ENCODE measurements around the gene SPI1.
A peak's percentile ranks its signal among the peaks of the same experiment; 100 is the strongest.

The SPI1 gene

DNA sequence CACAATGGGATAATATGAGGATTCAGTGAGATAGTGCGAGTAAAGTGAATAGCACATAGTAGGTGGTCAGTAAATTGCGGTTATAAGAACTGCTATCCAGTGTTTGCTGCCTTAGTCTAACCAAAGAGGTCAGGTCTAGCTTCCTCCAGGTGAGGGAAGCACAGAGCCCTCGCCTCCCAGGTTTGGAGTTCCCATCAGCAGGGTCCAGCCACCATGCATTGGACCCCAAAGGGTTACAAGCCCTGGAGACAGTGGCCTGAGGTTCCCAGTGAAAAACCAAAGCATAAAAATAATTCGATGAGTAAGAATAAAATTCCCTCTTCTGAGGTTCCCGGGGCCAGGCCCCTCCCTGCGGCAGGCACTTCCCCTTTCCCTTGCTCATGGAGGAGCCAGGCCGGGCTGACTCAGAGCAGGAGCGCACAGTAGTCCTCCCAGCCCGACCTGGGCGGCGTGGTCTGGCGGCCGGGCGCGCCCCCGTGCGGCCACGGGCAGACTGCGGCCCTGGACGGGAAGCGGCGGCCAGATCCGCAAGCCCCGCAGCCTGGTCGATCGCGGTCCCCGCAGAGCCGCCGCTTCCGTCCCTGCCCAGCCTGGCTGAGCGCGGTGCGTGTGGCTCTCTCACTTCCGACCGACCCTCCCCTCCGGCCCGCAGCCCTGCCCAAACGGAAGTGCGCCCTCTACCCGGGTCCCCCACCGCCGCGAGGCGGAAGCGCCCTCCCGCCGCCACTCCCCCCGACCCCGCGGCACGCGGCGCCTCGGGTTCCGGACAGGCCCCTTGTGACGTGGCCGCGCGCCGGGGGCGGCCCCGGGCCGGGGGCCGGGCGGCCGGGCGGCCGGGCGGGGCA, 29.6 kb upstream of the SPI1 start, which contains the start of gene SLC39A13:
TSS of gene SLC39A13 (plus strand) at position 845 of the 845 bp plus-strand sequence. CDS start 1,505 bp downstream, outside the sequence.
- peak; percentile 98 for DNase-seq

DNA sequence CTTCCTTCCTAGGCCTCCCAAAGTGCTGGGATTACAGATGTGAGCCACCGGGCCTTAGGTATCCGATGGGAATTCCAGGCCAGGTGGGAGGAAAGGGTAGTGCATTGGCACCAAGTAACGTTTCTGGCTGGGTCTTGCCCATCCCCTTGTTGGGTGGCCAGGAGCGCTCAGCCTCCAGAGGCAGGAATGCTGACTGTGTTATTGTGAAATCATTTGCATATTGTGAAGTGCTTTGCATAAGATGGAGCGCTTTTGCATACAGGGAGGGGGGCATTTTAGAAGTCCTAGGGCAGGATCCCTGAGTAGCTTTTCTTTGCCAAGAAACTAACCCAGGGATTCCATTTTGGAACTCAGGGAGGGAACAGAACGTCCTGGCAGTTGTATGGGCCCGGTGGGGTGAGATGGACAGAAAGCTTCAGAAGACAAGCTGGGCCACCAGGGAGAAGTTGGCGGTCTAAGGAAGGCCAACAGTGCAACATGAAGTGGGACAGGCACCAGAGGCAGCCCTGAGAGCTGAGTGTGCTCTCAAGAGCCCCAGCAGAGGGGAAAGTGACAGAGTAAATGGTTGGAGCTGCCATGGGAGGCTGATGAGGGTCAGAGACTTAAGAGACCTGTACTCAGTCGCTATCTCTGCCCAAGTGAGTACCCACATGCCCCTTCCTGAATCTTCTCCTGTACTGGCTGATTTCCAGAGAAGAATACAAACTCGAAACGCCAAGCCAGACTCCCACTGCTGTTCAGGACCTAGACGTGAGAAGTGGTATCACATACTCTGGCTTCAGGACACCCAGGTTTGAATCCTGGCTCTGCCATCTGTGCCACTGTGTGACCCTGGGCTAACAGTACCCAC, 28.8 kb upstream of the SPI1 start:
- no peak for DNase-seq

DNA sequence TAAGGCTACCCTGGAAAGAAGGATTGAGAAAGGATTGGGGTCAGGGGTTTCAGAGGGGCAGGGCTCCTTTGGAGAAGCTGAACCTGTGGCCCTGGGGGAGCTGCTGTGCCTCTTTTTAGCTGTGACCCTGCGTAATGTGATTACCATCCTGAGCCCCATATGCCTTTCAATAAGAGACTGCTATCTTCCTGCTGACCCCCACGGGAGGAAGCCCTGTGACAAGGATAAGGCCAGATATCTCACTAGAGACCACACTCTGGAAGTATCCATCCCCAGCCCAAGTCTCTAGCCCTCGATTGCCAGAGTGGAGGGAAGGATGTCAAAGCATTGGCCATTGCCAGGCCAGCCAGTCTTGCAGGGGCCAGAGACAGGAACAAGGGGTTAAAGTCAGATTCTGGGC, 25.2 kb upstream of the SPI1 start:
- DNase-seq = no peak

DNA sequence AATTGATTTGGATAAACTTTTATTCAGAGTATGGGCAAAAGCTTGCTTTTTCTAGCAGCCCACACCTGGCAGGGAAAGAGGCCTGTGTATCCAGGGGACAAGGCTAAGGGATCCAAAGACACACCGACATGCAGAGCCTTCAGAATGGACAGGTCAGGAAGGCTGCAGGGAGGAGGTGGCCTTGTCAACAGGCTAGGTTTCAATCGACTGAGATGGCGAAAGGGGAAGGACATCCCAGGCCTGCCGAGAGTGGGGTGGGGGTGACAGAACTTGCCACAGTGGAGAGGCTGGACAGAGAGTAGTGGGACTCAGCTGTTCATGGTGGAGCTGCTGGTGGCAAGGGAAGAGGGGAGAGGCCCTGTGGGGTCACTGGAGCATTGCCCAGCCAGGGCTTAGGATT, 24.8 kb upstream of the SPI1 start:
- no peak for DNase-seq

DNA sequence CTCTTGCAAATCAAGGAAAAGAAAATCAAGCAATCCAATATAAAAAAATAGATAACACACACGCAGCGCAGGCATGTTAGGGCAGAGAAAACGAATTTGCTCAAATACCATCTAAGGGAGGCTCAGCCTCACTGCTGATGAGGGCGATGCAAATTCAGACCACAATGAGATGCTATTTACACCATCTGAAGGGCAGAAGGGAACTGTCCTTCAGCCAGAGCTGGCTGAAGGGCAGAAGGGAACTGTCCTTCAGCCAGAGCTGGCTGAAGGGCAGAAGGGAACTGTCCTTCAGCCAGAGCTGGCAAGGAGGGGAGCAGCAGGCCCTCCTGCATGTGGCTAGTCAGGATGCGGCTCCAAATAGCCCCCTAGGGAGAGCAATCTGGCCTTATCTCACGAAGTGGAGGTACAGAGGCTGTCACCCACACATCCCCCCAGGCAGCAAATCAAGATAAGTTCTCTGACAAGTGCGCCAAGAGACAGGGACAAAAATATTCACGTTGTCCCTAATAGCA, 22.5 kb upstream of the SPI1 start:
- DNase-seq = no peak

DNA sequence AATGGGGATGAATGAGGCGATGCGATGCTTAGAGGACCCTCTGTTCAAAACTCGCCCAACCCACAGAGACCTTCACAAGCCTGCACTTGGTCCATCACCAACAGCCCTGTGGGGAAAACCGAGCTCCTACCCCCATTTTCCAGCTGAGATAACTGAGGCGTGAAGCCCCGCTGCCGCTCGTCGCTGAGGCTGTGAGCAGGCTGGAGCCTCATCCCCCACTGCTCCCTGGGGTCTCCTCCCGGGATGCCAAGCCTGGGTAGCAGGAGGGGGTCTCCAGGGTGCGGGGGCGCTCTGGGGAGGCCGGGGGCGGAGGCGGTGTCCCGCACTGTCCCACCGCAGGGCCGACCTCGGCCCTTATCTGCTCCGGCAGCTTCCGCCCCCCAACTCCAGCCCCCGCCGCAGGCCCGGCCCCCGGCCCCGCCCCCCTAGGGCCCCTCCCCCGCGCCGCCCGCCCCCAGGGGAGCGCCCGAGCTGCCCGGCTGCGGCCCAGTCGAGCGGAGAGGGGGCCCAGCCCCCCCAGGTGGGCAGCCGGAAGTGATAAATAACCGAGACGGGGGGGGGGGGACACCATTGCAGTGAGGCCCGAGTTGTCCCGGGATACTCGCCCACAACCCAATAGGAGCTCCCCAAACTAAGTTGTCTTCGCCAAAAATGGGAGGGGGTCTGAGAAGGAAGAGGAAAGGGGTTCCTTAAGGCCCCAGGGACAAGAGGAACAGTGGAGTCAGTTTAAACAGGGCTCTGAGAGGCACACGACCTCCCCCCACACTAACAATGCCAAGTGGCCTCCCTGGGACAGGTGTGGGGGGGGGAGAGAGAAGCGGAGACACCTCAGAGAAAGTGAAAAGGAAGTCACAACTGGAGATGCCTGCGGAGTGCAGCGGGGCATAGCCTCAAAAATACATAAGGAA, 21.8 kb upstream of the SPI1 start:
- DNase-seq = peak; percentile 71

DNA sequence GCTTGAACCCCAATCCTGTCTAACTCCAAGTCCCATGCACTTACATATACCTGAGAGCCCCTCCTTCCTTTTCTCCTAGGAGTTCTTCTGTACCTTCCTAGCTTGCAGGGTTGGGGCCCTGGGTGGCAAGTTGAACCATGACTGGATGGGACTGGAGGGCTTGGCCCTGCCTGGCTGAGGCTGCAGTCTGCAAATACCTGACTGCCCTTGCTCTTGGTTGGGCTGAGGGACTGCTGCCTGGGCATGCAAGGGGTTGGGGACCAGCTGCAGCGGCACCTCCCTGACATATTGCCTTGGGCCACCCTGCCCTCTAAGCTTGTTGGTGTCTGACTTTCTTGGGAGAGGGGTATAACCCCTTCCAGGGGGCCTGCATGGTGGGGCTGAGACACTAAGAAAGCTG, 20.2 kb upstream of the SPI1 start:
- DNase-seq = no peak

DNA sequence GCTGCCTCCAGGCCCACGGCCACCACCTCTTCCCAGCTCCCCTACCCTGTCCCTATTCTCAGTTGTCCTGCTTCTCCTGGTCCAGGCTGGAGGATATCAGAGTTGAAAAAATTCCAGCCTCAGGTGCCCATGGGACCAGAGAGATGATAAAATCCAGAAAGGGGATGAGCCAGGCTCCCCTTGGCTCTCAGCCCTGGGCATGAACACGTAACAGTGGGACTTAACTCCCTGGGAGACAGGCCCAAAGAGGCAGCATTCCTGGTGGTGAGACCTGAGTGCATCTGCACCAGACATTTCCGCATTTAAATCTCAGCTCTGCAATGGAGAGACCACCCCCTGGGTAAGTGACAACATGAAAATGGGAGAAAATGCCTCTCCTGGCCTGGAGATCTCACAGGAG, 19.7 kb upstream of the SPI1 start:
- no peak for DNase-seq

DNA sequence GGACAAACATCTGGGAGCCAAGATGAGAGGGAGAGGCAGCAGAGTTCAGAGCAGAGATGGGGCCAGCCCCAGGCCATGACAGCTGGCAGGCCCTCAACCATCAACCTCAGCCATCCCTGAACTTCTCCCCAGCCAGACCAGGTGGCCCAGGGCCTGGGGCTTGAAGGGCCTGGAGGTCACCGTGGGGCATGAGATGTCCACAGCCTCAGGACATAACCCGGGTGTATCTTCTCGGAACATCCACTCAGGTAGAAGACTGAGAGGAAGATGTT, 17.6 kb upstream of the SPI1 start:
- no peak for DNase-seq

DNA sequence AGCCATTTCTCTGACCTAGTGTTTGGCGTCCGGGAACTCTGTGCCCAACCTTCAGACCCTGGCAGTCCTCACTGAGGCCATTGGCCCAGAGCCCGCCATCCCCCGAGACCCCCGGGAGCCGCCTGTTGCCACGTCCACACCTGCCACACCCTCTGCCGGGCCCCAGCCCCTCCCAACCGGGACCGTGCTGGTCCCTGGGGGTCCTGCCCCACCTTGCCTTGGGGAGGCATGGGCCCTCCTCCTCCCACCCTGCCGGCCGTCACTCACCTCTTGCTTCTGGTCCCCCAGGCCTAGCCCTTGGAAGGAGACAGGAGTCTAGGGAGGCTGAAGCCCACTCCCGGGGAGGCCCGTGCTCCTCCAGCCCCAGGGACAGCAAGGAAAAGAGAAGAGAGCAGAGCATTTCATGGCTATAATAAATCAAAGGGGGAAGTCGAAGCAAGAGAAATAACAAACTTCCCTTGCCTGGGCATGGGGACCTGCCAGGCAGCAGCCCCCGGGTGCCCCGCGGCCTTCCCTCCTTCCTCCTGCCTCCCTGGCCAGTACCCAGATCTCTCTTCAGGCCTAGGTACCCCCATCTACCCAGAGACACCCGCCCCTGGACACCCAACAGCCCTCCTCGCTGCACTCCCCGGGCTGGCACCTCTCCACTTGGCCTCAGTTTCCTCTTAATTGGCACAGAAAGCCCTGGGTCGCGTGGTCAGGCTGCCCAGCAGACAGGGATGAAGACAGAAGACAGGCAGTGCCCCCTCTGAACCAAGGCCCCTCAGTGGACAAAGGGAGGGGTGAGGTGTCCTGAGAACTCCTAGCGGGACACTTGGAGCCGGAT, 17.1 kb upstream of the SPI1 start:
- no peak for DNase-seq

DNA sequence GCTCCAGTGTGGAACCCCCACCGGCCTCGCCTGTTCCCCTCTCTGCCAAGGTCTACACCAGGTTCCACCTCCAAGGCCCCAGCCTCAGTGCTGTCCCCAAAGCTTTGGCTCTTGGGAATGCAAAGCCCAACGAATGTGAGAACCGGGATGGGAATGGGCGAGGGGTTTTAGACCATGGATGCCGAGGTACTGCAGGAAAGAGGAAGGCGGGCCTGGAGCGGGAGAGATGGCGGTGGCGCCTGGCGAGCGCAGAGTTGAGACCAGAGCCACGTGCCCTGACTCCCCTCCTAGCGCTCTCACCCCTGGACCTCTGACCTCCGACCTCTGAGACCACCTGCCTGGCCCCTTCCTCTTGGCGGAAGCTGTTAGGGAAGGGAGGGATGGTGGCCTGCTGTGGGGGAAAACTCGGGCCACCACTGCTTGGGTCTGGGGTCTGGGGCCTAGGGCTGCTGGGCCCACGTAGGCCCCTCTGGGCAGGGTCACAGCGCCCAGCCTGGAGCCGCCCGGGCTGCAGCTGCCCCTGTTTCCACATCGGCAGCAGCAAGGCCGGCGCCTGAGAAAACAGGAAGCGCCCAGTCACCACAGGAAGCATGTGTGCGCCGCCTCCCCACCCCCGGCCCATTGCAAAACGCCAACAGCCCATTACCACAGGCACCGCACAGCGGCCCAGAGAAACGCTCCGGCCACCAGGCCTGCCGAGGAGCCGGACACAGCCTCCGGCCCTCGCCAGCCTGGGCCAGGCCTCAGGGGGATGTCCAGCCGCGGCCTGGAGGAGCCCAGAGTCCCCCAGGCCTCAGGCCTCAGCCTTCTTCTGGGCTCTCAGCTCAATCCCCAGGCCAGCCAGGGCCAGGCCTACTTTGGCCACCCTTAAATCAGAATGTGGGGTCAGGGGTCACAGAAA, 16.2 kb upstream of the SPI1 start:
- DNase-seq = no peak

DNA sequence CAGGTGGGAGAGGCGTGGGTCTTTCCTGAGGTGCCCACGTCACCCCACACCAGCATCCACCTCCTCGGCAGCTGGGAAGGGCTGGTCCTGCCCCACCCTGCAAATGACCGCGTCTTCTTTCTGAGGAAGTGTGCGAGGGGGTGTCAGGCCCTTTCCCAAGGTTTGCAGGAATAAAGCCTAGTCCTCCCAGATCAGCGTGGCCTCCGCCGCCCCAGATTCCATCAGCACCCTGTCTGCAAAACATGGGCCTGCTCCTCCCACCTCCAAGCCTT, 15.6 kb upstream of the SPI1 start:
- no peak for DNase-seq

DNA sequence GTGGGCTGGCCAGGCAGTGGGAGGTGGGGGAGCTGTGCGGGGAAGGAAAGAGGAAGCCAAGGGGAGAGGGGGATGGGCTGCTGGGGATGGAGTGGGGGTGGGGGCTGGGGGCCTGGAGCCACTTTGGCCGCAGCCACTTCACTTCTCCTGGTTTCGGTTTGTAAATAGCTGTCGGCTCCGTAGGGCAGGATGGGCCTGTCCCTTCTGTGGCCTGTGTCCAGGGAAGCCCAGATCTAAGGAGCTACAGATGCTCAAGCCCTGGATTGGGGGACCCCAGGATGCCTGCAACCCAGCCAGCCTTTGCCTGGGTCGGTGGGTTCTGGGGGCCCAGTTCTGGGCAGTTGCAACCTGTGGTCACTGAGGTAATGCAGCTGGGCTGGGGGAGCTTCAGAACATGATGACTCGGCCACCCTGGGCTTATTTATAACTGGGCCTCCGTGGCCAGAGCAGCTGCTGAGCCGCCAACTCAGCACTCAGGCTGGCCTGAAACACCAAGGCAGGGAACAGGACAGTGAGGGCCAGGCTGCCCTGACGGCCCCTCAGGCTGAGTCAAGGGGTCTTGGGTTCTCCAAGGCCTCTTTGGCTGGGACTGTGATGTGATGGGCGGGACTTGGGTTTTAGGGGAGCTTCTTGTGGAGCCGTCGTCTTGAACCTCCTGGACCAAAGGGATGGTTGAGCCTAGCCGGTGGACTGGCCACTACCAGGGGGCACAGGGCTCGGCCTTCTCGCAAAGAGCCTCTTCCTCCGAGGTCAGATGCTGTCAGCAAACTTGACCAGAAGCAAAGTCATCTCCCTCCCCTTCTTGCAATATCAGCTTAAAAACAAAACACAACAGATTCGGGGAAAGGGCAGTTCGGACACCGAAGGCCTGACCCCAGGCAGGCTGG, 15.1 kb upstream of the SPI1 start:
- DNase-seq = no peak

DNA sequence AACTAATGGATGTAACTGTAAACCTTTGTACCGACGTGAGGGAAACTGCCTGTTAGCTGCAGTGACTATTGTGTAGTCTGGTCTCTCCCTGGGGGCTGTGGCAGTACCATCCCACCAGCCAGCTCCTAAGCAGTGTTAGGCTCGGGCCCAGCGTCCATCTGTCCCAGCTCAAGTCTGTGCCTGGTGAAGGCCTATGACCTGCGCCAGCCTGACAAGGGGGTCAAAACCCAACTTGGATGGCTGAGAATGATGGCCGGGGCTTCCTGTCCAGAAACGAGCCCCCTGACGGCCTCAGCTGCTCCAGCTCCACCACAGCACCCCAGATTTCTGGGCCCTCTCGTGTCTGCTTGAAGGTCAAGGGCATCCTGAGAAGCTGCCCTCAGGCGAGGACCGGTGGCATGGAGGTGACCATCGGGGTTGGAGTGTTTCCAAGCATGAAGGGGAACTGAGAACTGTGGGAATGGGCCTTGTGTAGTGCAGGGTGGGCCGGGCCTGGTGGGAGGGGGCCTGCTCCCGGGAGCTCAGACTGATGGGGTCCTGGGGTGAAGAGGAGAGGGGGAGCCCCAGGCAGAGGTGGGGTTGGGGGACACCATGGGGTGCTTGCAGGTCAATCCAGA, 14.3 kb upstream of the SPI1 start:
- DNase-seq = no peak

DNA sequence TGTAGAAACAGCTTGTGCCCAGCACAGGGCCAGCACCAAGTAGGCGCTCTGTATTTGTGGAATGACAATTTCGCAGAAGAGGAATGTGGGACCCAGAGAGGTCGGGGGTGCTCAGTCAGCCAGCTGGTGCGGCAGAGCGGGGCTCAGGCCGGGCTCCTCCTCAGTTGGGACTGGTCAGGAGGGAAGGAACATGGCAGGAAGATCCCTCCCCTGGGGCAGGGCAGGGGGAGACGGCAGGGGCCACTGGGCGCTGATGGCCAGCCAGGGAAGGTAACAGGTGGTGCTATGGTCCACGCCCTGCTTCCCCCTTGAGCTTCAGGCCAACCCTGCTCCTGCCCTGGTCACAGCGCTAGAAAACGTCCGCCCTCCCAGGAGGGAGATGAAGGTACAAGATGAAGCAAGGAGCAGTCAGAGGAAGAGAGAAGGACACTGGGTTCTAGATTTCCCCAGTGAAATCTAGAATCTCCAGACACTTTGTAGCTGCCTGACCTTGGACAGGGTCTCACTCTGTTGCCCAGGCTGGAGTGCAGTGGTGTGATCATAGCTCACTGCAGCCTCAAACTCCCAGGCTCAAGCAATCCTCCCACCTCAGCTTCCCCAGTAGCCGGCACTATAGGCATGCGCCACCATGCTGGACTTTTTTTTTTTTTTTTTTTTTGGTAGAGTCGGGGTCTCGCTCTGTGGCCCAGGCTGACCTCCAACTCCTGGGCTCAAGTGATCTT, 13.5 kb upstream of the SPI1 start:
- DNase-seq = no peak

DNA sequence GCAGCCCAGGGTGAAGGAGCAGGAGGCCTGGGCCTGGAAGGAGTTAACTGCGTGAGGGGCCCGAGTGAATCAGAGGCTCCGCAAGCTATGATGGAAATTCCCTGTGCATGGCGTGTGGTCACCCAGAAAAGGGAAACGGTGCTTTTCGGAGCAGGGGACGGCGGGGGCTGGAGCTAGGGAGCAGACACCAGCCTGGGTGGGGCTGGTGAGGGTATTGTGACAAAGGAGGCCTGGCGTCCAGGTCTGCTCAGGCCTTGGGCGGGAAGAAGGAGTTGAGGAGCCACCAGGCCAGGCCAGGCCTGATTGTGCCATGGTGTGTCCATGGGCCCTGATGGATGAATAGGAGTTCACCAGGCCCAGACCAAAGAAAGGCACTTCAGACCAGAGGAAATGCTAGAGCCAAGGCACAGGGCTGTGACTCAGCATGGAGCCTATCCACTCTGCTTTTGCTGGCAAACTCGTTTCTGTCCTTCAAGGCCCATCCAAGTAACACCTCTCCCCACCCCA, 12.8 kb upstream of the SPI1 start:
- no peak for DNase-seq

DNA sequence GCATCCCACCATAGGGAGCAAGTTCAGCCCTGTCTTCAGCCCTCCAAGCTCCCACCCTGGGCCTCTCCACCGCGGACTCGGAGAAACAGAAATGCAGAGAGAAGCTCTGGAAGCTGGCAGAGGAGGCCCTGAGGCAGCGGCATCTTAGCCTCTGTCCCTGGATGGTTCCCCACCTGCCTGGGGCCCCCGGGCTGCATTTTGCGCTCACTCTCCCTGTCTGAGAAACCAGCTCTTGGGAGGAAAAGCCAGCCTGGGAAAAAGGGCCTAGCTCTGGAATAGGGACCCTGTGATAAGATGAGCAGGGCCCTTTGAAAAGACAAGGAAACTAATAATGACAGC, 12.0 kb upstream of the SPI1 start:
- DNase-seq = no peak
